Mesothelial cell of epicardium (in vitro differentiated cells): ENCODE results near the gene TMED3. TPM values are rescaled to one million over a fixed set of nuclear protein-coding genes. Genes with fewer than 3 reads are reported as not detected.

Experiments used
- DNase-seq, 2 experiments: peaks; one replicate each; pipeline ENCODE4 v3.0.0; 2021; ENCODE audit warnings: low spot score in 2 of 2; ENCODE audit not compliant: unreplicated experiment in 2 of 2
- H3K27ac Mint-ChIP-seq: 2 replicates; pipeline ENCODE4 v1.8.0; 2021; ENCODE audit warnings: mixed read lengths
- H3K27me3 Mint-ChIP-seq: 2 replicates; pipeline ENCODE4 v1.8.0; 2021; ENCODE audit warnings: low read depth, mixed read lengths
- H3K36me3 Mint-ChIP-seq: 2 replicates; pipeline ENCODE4 v1.8.0; 2021; ENCODE audit warnings: mixed read lengths
- H3K4me1 Mint-ChIP-seq: 2 replicates; pipeline ENCODE4 v1.8.0; 2021; ENCODE audit warnings: mixed read lengths
- H3K4me3 Mint-ChIP-seq: 2 replicates; pipeline ENCODE4 v1.8.0; 2021; ENCODE audit warnings: mild to moderate bottlenecking, moderate library complexity, mixed read lengths
- H3K9me3 Mint-ChIP-seq: 2 replicates; pipeline ENCODE4 v1.8.0; 2021; ENCODE audit warnings: mixed read lengths
- total RNA-seq: library from RNA; stranded (reverse); gene quantifications from 3 replicates; pipeline ENCODE4 v1.2.1, GENCODE V29; 2021
- TF ChIP-seq, protein P1 (sequence below): fragments of 200-600 bp; sonication (generic); IDR thresholded peaks from one replicate; pipeline ENCODE4 v1.5.0; 2021; ENCODE audit warnings: antibody characterized with exemption; ENCODE audit not compliant: unreplicated experiment

The TMED3 gene
- total RNA-seq, 1 donor from 2014 or later: 61.5 TPM

DNA sequence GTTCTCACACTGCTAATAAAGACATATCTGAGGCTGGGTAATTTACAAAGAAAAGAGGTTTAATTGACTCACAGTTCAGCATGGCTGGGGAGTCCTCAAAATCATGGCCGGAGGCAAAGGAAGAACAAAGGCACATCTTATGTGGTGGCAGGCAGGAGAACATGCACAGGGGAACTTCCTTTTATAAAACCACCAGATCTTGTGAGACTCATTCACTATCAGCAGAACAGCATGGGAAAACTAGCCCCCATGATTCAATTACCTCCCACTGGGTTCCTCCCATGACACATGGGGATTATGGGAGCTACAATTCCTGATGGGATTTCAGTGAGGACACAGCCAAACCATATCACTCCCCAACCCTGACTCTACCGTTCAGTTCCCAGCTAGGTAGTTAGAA lies 61.5 kb downstream of the TMED3 start:
- Mint-ChIP-seq H3K4me3 (no peak overlapping the region), H3K27ac (peak overlapping the region; percentile 28), H3K4me1 (peaks cover 38% of the 10 kb centered on the region), H3K27me3 (no peaks in the 10 kb centered on the region), H3K9me3 (no peaks in the 10 kb centered on the region), H3K36me3 (no peaks in the 10 kb centered on the region)
- TF ChIP-seq, protein P1, sequence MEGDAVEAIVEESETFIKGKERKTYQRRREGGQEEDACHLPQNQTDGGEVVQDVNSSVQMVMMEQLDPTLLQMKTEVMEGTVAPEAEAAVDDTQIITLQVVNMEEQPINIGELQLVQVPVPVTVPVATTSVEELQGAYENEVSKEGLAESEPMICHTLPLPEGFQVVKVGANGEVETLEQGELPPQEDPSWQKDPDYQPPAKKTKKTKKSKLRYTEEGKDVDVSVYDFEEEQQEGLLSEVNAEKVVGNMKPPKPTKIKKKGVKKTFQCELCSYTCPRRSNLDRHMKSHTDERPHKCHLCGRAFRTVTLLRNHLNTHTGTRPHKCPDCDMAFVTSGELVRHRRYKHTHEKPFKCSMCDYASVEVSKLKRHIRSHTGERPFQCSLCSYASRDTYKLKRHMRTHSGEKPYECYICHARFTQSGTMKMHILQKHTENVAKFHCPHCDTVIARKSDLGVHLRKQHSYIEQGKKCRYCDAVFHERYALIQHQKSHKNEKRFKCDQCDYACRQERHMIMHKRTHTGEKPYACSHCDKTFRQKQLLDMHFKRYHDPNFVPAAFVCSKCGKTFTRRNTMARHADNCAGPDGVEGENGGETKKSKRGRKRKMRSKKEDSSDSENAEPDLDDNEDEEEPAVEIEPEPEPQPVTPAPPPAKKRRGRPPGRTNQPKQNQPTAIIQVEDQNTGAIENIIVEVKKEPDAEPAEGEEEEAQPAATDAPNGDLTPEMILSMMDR: no peak
- DNase-seq: no peak

Other genes starting within 250 kb of the TMED3 start
- 0.05 to 0.11 TPM (median 0.07 TPM) in 3 replicates for gene RASGRF1, start 220.3 kb upstream of the TMED3 start, total RNA-seq
- not detected in 3 replicates for gene ANKRD34C, start 28.4 kb upstream of the TMED3 start, total RNA-seq
- gene MINAR1, start 121.2 kb downstream of the TMED3 start, total RNA-seq: 2.2 to 2.6 TPM (median 2.4 TPM) in 3 replicates